ENCODE data around the gene ULK4.

Gene ULK4

GRCh38 chr3:41222012-41222411 lies 739.9 kb downstream of the ULK4 start:
- no peak for DNase-seq (ENCODE audit: low read depth)

- no peak for DNase-seq (ENCODE audit: low read depth)
These were observed 740.8 kb downstream of the ULK4 start for GRCh38 chr3:41220906-41221677.

- DNase-seq (ENCODE audit: low read depth): no peak
These were observed 742.5 kb downstream of the ULK4 start for GRCh38 chr3:41219424-41219823.

GRCh38 chr3:41216993-41217392 lies 744.9 kb downstream of the ULK4 start:
- no peak for DNase-seq (ENCODE audit: low read depth)

- no peak for DNase-seq (ENCODE audit: low read depth)
These were observed 745.5 kb downstream of the ULK4 start for GRCh38 chr3:41216422-41216821.

DNA sequence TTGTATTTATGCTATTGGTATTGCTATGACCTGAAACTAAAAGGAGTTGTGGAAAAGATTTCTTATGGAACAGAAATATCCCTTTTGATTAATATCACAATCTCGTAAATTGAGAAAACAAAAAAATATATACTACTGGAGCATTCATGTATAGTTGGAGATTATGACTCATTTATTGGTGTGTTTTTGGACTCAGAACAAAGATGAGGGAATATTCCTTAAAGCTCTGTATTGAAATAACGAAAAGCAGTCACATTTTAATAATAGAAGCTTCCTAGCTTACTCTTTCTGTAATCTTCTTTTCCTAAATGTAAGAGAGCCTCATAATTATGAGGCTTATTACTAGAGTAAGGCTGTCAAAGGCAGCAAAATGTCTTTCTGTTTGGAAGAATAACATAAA lies 748.3 kb downstream of the ULK4 start:
- DNase-seq (ENCODE audit: low read depth): no peak

GRCh38 chr3:41212088-41212487 lies 749.8 kb downstream of the ULK4 start:
- no peak for DNase-seq (ENCODE audit: low read depth)

- no peak for DNase-seq (ENCODE audit: low read depth)
These were observed 750.9 kb downstream of the ULK4 start for GRCh38 chr3:41210966-41211365.

GRCh38 chr3:41209646-41210045 lies 752.3 kb downstream of the ULK4 start:
- DNase-seq (ENCODE audit: low read depth): no peak

DNA sequence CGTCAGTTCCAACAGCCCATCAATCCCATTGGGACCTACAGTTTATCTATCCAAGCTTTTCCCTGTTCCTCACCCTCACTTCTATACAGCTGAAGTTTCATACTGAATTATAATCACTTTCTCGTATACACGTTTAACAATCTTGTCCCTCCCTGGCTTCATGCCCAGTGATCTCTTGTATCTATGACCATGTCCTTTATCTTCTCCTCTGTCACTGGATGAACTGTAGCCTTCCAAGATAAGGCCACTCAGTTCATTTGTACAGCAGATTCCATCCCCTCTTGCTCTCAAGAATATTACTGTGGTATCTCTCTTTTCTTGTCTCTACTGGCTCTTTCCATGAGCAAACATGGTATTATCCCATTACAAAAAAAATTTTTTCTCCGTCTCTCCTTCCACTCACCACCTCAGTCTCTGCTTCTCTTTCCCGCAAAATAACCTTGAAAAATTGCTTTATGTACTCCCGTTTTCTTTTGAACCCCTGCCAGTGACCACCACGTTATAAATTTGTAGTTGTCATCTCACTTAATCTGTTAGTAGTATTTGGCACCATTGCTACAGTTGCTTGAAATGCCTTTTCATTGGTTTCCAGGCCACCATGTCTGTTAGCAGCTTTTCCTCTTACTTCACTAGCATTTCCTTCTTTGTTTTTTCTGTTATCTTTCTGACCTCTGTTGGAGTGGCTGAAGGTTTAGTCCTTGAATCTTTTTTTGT lies 753.2 kb downstream of the ULK4 start:
- no peak for DNase-seq (ENCODE audit: low read depth)

- no peak for DNase-seq (ENCODE audit: low read depth)
These were observed 754.5 kb downstream of the ULK4 start for GRCh38 chr3:41207355-41207754.

DNA sequence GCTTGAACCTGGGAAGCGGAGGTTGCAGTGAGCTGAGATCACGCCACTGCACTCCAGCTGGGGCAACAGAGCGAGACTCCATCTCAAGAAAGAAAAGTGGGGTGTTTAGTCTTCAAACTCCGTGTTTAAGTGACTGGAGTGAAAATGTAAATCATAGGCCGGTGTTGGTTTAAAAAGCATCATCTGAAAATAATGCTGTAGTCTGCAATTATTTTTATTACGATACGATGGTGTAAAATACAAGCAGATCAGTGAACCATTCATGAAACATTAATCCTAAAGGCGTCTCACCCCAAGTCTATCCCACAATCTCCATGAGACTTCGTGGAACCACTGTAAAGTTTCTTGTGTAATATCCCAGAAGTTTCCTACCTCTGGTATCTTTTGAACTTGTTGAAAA lies 756.3 kb downstream of the ULK4 start:
- DNase-seq (ENCODE audit: low read depth): no peak

DNA sequence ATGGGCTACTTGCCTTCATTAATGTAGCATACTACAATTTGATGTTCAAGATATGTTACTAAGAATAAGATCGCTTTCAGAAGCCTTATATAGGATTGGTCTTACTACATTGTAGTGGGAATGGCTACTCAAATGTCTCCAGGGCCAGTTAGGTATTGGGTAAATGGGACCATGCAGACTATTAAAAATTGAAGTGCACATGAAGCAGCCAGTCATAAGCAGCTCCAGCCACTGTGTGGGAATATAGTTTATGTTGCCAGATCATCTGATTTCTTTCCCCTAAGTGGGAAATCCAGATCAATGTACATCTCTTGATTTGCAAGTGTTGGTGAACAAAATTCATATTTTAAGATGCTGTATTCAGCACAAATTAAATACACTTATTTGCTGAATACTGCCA lies 757.5 kb downstream of the ULK4 start:
- DNase-seq (ENCODE audit: low read depth): no peak

DNA sequence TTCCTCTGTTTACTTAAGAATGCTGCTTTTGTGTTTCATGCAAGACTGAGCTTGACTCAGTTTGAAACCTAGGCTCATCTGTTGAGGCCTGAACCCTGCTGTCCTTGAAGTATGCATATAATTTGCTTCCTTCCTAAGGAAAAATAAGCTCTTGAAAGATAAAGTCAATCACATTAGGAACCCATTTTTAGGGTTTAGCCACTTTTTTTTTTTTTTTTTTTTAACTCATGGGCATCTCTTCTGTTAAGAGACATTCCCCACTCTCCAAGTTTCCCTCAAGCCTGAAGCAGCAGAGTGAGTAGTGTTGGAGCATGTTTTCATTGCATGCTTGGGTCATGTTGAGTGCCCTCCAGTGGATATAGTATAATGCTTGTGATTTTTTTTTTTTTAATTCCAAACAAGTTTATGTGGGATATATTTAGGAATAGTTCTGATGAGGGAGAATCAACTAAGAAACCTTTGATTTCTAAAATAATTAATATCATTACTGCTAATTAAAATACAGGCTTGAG lies 759.0 kb downstream of the ULK4 start:
- DNase-seq (ENCODE audit: low read depth): no peak

DNA sequence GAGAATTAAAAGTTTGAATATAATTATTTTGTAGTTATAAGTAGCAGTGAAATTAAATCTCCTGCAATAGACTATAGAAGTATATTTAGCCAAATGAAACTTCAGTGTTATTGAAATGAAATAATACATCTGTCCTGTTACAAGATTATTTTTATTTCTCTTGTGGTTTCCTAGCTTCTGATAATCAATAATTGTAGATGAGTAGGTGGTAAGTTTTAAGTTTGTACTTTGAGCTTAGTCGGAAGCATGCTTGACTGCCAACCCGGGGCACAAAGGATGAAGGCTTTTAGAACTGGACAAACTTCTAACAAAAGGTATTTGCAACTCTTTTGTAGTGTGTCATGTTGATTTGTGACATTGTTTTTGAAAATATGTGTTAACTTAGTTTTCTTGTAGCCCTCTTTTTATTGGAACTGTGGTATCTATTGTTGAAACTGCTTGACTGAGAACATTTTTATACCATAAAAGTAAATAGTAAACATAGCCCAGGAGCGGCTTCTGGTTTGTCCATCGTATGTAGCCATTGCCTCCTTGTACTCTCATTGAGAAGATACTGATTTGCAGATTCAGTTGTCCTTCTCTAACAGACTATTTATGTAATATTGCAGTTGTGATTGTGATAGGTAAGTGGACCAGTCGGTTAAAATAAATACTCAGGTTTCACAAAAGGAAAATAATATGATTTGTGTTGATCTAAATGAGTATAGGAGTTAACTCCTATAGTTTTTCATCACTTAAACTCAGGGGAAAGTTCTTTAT lies 759.6 kb downstream of the ULK4 start:
- DNase-seq (ENCODE audit: low read depth): no peak

DNA sequence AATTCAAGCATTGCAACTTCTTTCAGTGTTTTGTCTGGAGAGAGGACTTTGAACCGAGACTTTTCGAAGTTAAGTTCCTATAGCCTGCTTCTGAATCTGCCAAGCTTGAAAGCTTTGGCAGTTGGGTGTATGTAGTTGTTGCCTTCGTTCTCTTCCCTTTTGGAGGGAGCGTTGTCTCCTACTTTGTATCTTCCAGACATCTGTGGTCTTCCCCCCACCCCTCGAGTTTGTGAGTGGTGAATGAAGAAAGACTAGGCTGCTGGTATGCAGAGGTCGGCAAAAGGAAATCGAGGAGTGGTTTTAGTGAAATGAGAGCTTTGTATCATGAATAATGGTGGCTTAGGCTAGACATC lies 761.3 kb downstream of the ULK4 start:
- no peak for DNase-seq (ENCODE audit: low read depth)

GRCh38 chr3:41199866-41200668 lies 761.8 kb downstream of the ULK4 start:
- no peak for DNase-seq (ENCODE audit: low read depth)

GRCh38 chr3:41198950-41199865 lies 762.7 kb downstream of the ULK4 start, which contains the start of gene CTNNB1:
Gene CTNNB1 (plus strand): TSS chr3:41199505. CDS start chr3:41224069, 24,564 bp downstream.
- peak; percentile 60 for DNase-seq (ENCODE audit: low read depth)

GRCh38 chr3:41198526-41198925 lies 763.4 kb downstream of the ULK4 start:
- DNase-seq (ENCODE audit: low read depth): no peak

DNA sequence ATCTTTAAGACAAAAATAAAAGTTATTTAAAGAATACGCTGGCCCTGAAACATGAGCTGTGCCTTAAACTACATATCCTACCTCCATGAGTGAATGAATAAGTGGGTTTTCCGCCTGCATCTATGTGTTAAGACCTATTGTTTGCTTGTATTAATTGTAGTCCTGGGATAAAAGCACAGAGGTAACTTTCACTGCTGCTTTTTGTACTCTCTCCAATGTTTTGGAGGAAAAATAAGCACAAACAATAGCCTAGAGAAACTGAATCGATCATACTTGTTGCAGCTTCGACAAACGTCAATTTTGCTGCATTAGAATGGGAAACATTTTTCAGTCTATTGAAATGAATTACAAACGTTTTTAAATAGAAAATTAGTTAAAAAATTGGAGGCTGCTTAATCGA lies 763.9 kb downstream of the ULK4 start:
- DNase-seq (ENCODE audit: low read depth): no peak
